CD14-positive monocyte (primary cell): ENCODE results near the gene PRAC1. TPM values are rescaled to one million over a fixed set of nuclear protein-coding genes. Genes with fewer than 3 reads are reported as not detected.
A peak's percentile ranks its signal among the peaks of the same experiment; 100 is the strongest.

Source experiments
- DNase-seq, 3 donors: peaks; one replicate each; pipeline ENCODE4 v3.0.0-alpha.2; 2011 to 2022
- H2AFZ ChIP-seq: 2 replicates; pipeline ENCODE4 v1.6.0; 2012; ENCODE audit warnings: mild to moderate bottlenecking, low read depth, low read length, inconsistent platforms; ENCODE audit not compliant: insufficient read depth, poor library complexity, severe bottlenecking
- H3K27ac ChIP-seq, 2 donors: 1 replicate in 1 of 2; 2 replicates in 1 of 2; pipeline ENCODE4 v1.5.1; 2012 to 2013; ENCODE audit warnings: low read length in 2 of 2, control low read depth in 1 of 2, inconsistent platforms in 1 of 2, low read depth in 1 of 2, mild to moderate bottlenecking in 1 of 2
- H3K27me3 ChIP-seq, 2 donors: one replicate each; pipeline versions ENCODE4 v1.6.0 to v1.6.1; 2011 to 2013; ENCODE audit warnings: low read length in 2 of 2; ENCODE audit not compliant: control insufficient read depth in 2 of 2, insufficient read depth in 2 of 2
- H3K36me3 ChIP-seq, 2 donors: replicated peaks in 1 of 2; 1 replicate in 1 of 2; 2 replicates in 1 of 2; pipeline versions ENCODE4 v1.5.1 to v1.6.1; 2012 to 2013; ENCODE audit warnings: low read length in 2 of 2, control low read depth in 1 of 2, inconsistent platforms in 1 of 2, mild to moderate bottlenecking in 1 of 2; ENCODE audit not compliant: insufficient read depth in 2 of 2, control insufficient read depth in 1 of 2
- H3K4me1 ChIP-seq, 2 donors: 1 replicate in 1 of 2; 2 replicates in 1 of 2; pipeline versions ENCODE4 v1.5.1 to v1.6.1; 2012 to 2013; ENCODE audit warnings: low read length in 2 of 2, control low read depth in 1 of 2, inconsistent platforms in 1 of 2, mild to moderate bottlenecking in 1 of 2, moderate library complexity in 1 of 2; ENCODE audit not compliant: insufficient read depth in 2 of 2, control insufficient read depth in 1 of 2
- H3K4me2 ChIP-seq: replicated peaks from 2 replicates; pipeline ENCODE3; 2012; ENCODE audit warnings: low read length, moderate library complexity, mild to moderate bottlenecking; ENCODE audit not compliant: poor library complexity, severe bottlenecking; ENCODE audit errors: extremely low read depth
- H3K4me3 ChIP-seq, 3 experiments: fragments of 200-600 bp in 1 of 3; sonication (generic) in 1 of 3; replicated peaks in 1 of 3; 1 replicate in 2 of 3; 2 replicates in 1 of 3; pipeline ENCODE4 v1.5.1; 2011 to 2013; ENCODE audit warnings: low read length in 3 of 3, mild to moderate bottlenecking in 3 of 3, control low read depth in 2 of 3, low read depth in 2 of 3, inconsistent platforms in 1 of 3, moderate library complexity in 1 of 3
- H3K79me2 ChIP-seq: 2 replicates; pipeline ENCODE4 v1.6.0; 2012; ENCODE audit warnings: mild to moderate bottlenecking, control low read depth, inconsistent platforms, low read length, moderate library complexity; ENCODE audit not compliant: insufficient read depth
- H3K9ac ChIP-seq: 2 replicates; pipeline ENCODE4 v1.6.0; 2017; ENCODE audit warnings: low read length, mild to moderate bottlenecking; ENCODE audit not compliant: insufficient read depth, poor library complexity, severe bottlenecking
- H3K9me3 ChIP-seq, 2 donors: replicated peaks in 1 of 2; 1 replicate in 1 of 2; 2 replicates in 1 of 2; pipeline versions ENCODE4 v1.5.1 to v1.6.1; 2012 to 2013; ENCODE audit warnings: low read length in 2 of 2, control low read depth in 1 of 2; ENCODE audit not compliant: control insufficient read depth in 1 of 2, insufficient read depth in 1 of 2
- H4K20me1 ChIP-seq: 2 replicates; pipeline ENCODE4 v1.6.0; 2012; ENCODE audit warnings: mild to moderate bottlenecking, low read length, control low read depth, moderate library complexity; ENCODE audit not compliant: insufficient read depth
- H3K27ac Mint-ChIP-seq, 7 donors: one replicate each; pipeline ENCODE4 v1.8.0; 2020; ENCODE audit warnings: mild to moderate bottlenecking in 7 of 7, mixed read lengths in 7 of 7, moderate library complexity in 6 of 7, inconsistent platforms in 2 of 7
- H3K27me3 Mint-ChIP-seq, 3 donors: one replicate each; pipeline ENCODE4 v1.8.0; 2021 to 2022; ENCODE audit warnings: low read depth in 3 of 3, mild to moderate bottlenecking in 3 of 3, mixed read lengths in 3 of 3, moderate library complexity in 3 of 3, inconsistent platforms in 1 of 3
- H3K36me3 Mint-ChIP-seq, 2 donors: one replicate each; pipeline ENCODE4 v1.8.0; 2020; ENCODE audit warnings: mixed read lengths in 2 of 2, inconsistent platforms in 1 of 2, mild to moderate bottlenecking in 1 of 2
- H3K4me1 Mint-ChIP-seq: one replicate; pipeline ENCODE4 v1.8.0; 2020; ENCODE audit warnings: mild to moderate bottlenecking, mixed read lengths
- H3K4me3 Mint-ChIP-seq, 2 donors: one replicate each; pipeline ENCODE4 v1.8.0; 2020; ENCODE audit warnings: mild to moderate bottlenecking in 2 of 2, mixed read lengths in 2 of 2, moderate library complexity in 1 of 2
- H3K9me3 Mint-ChIP-seq, 7 donors: one replicate each; pipeline ENCODE4 v1.8.0; 2020 to 2022; ENCODE audit warnings: mixed read lengths in 7 of 7, mild to moderate bottlenecking in 6 of 7, moderate library complexity in 6 of 7, inconsistent platforms in 2 of 7
- CTCF ChIP-seq: fragments of 200-600 bp; IDR thresholded peaks from one replicate; pipeline ENCODE4 v1.8.0; 2022; ENCODE audit warnings: antibody characterized with exemption, mild to moderate bottlenecking
- WGBS: methylation state at CpG from one replicate; pipeline ENCODE4 v1.1.5; 2013; ENCODE audit warnings: missing lambda C conversion rate; ENCODE audit not compliant: insufficient coverage; 5-methylcytosine and 5-hydroxymethylcytosine counted together
- intact Hi-C, 2 donors: fragments of 100-400 bp; cut with micrococcal nuclease; formaldehyde crosslinking; loops; one replicate each; pipeline versions ENCODE4 v1.15.0 to v1.15.1; 2023
- polyA plus RNA-seq, 3 donors: library from polyadenylated mRNA; depleted of rRNA in 1 of 3; unstranded in 2 of 3; stranded (reverse) in 1 of 3; fragments of 300-500 nt in 2 of 3; fragments of >200 nt in 1 of 3; fragmentation: Illumina TruSeq in 2 of 3; gene quantifications; 1 replicate in 2 of 3; 2 replicates in 1 of 3; pipeline ENCODE4 v1.2.3, GENCODE V29; 2012 to 2021

PRAC1 gene
- polyA plus RNA-seq, 3 donors = not detected

DNA sequence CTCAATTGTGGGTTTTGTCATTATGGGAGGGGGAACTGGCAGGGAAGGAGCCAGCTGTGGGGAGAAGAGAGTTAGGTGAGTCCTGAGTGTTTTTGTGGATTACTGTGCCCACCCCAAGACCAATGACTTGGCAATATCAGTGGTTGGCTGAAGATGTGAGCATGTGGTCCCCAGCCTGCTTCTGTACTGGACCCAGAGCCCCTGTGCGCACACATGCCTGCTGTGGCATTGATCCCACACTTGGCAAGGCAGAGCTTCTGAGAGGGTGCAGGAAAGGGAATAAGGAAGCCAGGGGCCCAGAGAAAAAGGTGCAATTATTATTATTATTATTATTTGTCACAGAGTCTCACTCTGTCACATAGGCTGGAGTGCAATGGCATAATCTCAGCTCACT is 1.3 kb downstream of the PRAC1 start:
- Mint-ChIP-seq H3K27ac (no peak overlapping the region), H3K27me3 (peaks cover 95 to 99% (median 99%) of the 10 kb centered on the region in 3 donors), H3K9me3 (peaks cover 0 to 43% (median 21%) of the 10 kb centered on the region in 7 donors), H3K4me1 (peaks cover 35% of the 10 kb centered on the region), H3K4me3 (peak overlapping the region in 1 of 2 donors; percentile 82), H3K36me3 (peaks cover 0 to 16% of the 10 kb centered on the region in 2 donors)
- no peak overlapping the region for H3K4me3 ChIP-seq
- intact Hi-C loops = no loop called here
- H3K27ac ChIP-seq = no peak overlapping the region
- no peak overlapping the region for H3K4me2 ChIP-seq
- no peaks in the 10 kb centered on the region for H4K20me1 ChIP-seq
- WGBS = 57% methylated on average over 1 of the region's 1 CpG
- peaks cover 96 to 100% of the 10 kb centered on the region in 2 donors for H3K27me3 ChIP-seq
- H3K79me2 ChIP-seq = no peaks in the 10 kb centered on the region
- DNase-seq = no peak
- H3K4me1 ChIP-seq = peaks cover 21 to 25% of the 10 kb centered on the region in 2 donors
- H3K36me3 ChIP-seq = no peaks in the 10 kb centered on the region
- no peak for TF ChIP-seq CTCF
- no peak overlapping the region for H3K9ac ChIP-seq
- peaks cover 6 to 51% of the 10 kb centered on the region in 2 donors for H3K9me3 ChIP-seq
- no peak overlapping the region for H2AFZ ChIP-seq

DNA sequence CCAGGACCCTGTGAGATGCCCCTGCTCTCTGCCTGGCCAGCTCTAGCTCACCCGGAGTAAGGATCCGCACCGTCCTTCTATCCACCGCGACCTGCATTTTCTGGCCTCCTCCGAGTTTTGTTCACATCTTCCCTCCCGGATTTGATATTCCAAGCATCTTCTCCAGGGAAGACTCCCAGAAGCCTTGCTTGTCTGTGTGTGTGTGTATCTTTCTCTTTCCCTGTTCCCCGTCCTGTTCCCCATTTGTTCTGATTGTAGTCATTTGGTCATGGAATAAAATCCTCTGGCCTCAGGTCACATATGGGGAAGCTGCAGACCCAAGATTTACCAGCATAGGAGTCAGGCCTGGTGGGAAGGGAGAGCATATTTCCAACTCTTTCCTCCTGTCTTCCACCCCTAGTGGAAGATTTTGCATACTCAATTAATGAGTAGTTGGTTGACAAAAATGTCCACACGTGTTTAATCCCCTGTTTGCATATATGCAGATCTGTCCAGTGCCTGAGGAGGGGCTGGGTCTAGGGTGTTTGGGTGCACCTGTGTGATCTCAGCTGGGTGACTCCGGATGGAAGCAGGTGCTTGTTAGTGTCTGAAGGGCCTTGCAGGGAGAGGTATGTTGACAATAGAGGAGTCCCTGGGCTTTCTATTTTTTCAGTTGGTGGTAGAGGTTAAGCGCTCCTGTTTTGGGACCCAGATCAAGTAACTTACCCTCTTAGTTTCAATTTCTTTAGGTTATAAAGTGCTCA is 1.9 kb downstream of the PRAC1 start:
- peaks cover 6 to 46% of the 10 kb centered on the region in 2 donors for H3K9me3 ChIP-seq

More for the DNA sequence above, 1.9 kb downstream of the PRAC1 start:
- no peak overlapping the region for H3K4me3 ChIP-seq
- no peaks in the 10 kb centered on the region for H3K36me3 ChIP-seq
- H3K79me2 ChIP-seq = no peaks in the 10 kb centered on the region
- H3K9ac ChIP-seq = no peak overlapping the region
- H3K27ac ChIP-seq = no peak overlapping the region
- Mint-ChIP-seq H3K4me3 (peak overlapping the region in 1 of 2 donors; percentile 82), H3K27me3 (peaks cover 94 to 99% (median 98%) of the 10 kb centered on the region in 3 donors), H3K36me3 (peaks cover 0 to 16% of the 10 kb centered on the region in 2 donors), H3K27ac (no peak overlapping the region), H3K9me3 (peaks cover 0 to 38% (median 21%) of the 10 kb centered on the region in 7 donors), H3K4me1 (peaks cover 35% of the 10 kb centered on the region)
- WGBS = 17% methylated on average over 2 of the region's 11 CpGs
- intact Hi-C loops = no loop called here
- H3K27me3 ChIP-seq = peaks cover 96 to 100% of the 10 kb centered on the region in 2 donors
- no peak overlapping the region for H2AFZ ChIP-seq
- H3K4me2 ChIP-seq = no peak overlapping the region
- no peak for TF ChIP-seq CTCF
- H4K20me1 ChIP-seq = no peaks in the 10 kb centered on the region
- H3K4me1 ChIP-seq = peaks cover 21 to 25% of the 10 kb centered on the region in 2 donors
- no peak for DNase-seq
